Measurements from ENCODE around the gene PEBP1. TPM values are rescaled to one million over a fixed set of nuclear protein-coding genes. Genes with fewer than 3 reads are reported as not detected.

PEBP1 gene
- total RNA-seq, 1 donor from 2014 or later: 147 TPM

DNA sequence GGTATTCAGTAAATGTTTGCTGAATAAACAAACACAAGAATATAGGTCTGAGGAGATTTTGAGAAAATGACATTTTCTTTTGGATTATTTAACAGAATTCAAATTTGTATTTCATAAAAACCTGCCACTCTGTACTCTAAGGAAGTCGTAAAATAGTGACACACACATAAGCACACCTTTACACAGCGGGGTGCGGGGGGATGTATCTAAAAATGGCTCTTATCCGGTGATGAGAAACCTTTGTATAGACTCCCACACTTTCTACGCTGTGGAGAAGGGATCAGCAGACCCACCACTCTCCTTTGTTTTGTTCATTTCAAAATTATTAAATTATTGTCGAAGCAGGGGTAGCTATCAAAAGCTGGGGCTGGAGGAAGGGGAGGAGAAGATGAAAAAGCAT is 58.0 kb downstream of the PEBP1 start:
- no peak for DNase-seq

Other genes starting within 250 kb of the PEBP1 start
- 0.10 TPM for gene KSR2, start 167.1 kb upstream of the PEBP1 start, total RNA-seq
- 20.0 TPM for gene RFC5, start 119.4 kb upstream of the PEBP1 start, total RNA-seq
- 67.3 TPM for gene WSB2, start 74.9 kb upstream of the PEBP1 start, total RNA-seq
- 17.3 TPM for gene VSIG10, start 32.1 kb upstream of the PEBP1 start, total RNA-seq
- gene TAOK3, start 236.8 kb downstream of the PEBP1 start, total RNA-seq: 28.9 TPM
- 49.7 TPM for gene SUDS3, start 240.4 kb downstream of the PEBP1 start, total RNA-seq